ENCODE measurements around the gene UBAP2. TPM values are rescaled to one million over a fixed set of nuclear protein-coding genes. Genes with fewer than 3 reads are reported as not detected.
"Not testable (repeated sequence)": the region's sequence is repeated elsewhere in the genome, so short reads cannot be mapped to it uniquely, and the experiment has no call there.

The UBAP2 gene
- total RNA-seq, 8 experiments from 2014 or later = 12.3 to 40.4 (median 22.1) TPM

DNA sequence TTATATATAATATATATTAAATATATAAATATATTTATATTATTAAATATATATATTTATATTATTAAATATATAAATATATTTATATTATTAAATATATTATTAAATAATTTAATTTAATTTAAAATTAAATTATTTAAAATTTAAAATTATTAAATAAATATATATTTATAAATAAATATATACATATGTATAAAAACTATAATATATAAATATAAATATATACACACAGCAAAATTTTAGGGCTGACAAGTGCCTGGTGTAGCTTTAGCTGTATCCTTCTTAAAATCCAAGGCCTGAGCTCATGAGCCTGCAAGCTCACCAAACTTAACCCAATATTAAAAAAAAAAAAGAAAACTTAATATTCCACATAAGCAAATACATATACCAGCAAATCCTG lies 53.2 kb downstream of the UBAP2 start:
- no peak for ATAC-seq (replicated peaks in 6 of 8)
- H3K4me3 ChIP-seq = no peak overlapping the region
- in situ Hi-C loops (cut with MboI; ENCODE audit: low pct_unique_long_range_greater_than_20kb in 2 of 9, low sequenced_read_pairs in 9 of 9, unreplicated experiment in 9 of 9) = no loop called here
- no peak overlapping the region for H3K27ac ChIP-seq
- H3K4me1 ChIP-seq (replicated peaks in 1 of 2) = no peaks in the 10 kb centered on the region

DNA sequence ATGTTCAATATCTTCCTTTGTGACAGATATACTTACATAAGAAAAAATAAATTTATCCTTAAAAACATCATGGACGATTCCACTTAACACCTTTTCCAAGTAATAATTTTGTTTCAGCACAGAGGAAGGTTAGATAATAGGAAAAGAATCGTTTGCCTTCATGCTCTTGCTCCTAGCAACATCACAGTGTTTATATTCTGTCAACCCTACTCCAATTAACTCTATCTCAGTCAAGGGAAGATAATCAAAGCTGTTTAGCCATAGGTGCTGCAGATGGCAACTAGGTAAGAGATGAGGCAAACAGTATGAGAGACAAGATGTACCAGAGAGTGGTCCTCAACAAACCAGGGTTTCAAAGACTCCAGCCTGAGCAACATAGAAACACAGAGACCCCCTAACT lies 55.6 kb downstream of the UBAP2 start:
- Histone ChIP-seq H3K4me3 (no peak overlapping the region), H3K4me1 (replicated peaks in 1 of 2) (no peaks in the 10 kb centered on the region), H3K27ac (no peak overlapping the region)
- in situ Hi-C loops (cut with MboI; ENCODE audit: low pct_unique_long_range_greater_than_20kb in 2 of 9, low sequenced_read_pairs in 9 of 9, unreplicated experiment in 9 of 9) = no loop called here
- 39 to 92% (median 80%) methylated on average over 1 to 2 of the region's 2 CpGs; no CpG with 5 or more reads in 2 of the 10 experiments for WGBS, 10 experiments
- peak in 1 of 8 experiments; percentile 34 for ATAC-seq (replicated peaks in 6 of 8)

DNA sequence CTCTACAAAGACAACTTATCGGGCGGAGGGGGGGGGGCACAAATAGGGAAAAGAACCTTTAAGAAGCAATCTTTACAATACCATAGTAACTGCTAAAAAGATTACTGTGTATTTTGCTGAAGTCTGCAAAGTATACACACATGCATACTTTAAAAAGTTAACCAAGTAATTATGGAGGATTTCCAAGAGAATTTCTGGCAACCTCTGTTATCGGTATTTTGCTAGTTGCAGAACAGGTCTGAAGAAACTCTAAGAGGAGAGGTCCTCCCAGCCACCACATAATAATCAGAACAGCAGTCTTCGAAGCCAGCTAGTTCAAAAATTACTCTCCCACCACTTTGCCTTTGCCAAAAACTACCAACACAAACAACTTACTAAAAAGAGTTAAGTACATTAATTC lies 56.1 kb downstream of the UBAP2 start:
- WGBS, 10 experiments = 71 to 100% (median 96%) methylated on average over 1 to 4 of the region's 4 CpGs; no CpG with 5 or more reads in 3 of the 10 experiments
- no peak for ATAC-seq (replicated peaks in 6 of 8)
- Histone ChIP-seq H3K27ac (no peak overlapping the region), H3K4me3 (no peak overlapping the region), H3K4me1 (replicated peaks in 1 of 2) (no peaks in the 10 kb centered on the region)
- in situ Hi-C loops (cut with MboI; ENCODE audit: low pct_unique_long_range_greater_than_20kb in 2 of 9, low sequenced_read_pairs in 9 of 9, unreplicated experiment in 9 of 9) = no loop called here

DNA sequence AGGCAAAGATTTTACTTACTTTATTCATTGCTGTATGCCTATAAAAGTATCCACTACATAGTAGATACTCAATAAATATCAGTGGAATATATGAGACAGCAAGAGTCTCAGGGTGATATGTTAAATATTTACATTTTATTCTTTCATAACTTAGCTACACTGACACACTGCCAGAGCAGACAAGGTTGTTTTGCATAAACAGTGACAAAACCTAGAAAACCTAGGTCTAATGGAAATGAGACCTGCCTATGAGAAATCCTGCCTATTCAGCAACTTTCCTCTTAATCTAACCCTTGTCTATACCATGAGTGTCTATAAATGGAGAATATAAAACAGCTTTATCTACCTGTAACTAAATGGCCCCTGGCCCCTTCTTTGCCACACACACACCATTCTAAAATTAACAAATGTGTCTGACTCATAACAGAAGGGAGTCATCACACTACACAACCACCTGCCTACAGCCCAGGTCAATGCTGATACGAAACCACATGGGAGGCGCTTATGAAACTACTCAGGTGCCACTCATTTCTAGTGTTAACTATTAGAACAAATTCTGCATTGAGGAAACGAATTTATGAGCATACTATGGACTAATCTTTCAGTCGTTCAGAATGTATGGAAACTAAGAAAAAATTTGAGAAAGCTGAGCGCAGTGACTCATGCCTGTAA lies 60.3 kb downstream of the UBAP2 start:
- Histone ChIP-seq H3K4me3 (no peak overlapping the region), H3K4me1 (replicated peaks in 1 of 2) (no peaks in the 10 kb centered on the region), H3K27ac (no peak overlapping the region)
- 60 to 100% (median 83%) methylated on average over 1 to 5 of the region's 5 CpGs; no CpG with 5 or more reads in 1 of the 10 experiments for WGBS, 10 experiments
- in situ Hi-C loops (cut with MboI; ENCODE audit: low pct_unique_long_range_greater_than_20kb in 2 of 9, low sequenced_read_pairs in 9 of 9, unreplicated experiment in 9 of 9) = no loop called here
- ATAC-seq (replicated peaks in 6 of 8) = peak in 3 of 8 experiments; percentile 37 to 79 (median 70)

DNA sequence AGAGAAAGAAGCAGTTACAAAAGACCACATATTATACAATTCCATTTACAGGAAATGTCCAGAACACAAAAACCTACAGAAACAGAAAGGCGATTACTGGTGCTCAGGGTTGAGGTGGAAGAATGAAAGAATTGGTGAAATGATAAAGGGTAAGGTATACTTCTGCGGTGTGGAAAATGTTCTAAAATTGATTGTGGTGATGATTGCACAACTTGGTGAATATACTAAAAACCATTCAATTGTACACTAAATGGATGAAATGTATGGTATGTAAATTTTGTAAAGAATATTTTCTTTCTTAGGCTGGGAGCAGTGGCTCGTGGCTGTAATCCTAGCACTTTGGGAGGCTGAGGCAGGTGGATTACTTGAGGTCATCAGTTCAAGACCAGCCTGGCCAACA lies 72.3 kb downstream of the UBAP2 start:
- no peak overlapping the region for H3K27ac ChIP-seq
- 87 to 100% (median 100%) methylated on average over 1 to 3 of the region's 3 CpGs for WGBS, 10 experiments
- in situ Hi-C loops (cut with MboI; ENCODE audit: low pct_unique_long_range_greater_than_20kb in 2 of 9, low sequenced_read_pairs in 9 of 9, unreplicated experiment in 9 of 9) = no loop called here
- H3K4me1 ChIP-seq (replicated peaks in 1 of 2) = no peaks in the 10 kb centered on the region
- H3K4me3 ChIP-seq = no peak overlapping the region
- no peak for ATAC-seq (replicated peaks in 6 of 8)

DNA sequence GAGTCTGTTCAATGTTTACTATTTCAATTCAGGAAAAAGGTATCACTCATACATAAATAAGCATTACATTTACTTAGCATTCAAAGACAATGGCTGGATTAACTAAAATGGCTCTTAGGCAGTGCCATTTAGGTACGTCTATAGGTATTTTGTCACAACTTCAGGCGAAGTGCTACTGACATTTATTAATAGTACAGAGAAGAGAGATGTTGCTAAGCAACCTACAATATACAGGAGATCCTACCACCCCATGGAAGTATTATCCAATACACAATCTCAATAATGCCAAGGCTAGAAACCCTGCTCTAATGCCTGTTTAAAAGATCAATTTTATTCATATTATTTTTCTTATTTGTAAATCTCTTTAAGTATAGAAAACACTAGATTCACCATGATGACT lies 76.0 kb downstream of the UBAP2 start:
- Histone ChIP-seq H3K27ac (no peak overlapping the region), H3K4me3 (no peak overlapping the region), H3K4me1 (replicated peaks in 1 of 2) (no peaks in the 10 kb centered on the region)
- WGBS, 10 experiments = 77 to 100% (median 90%) methylated on average over 1 to 2 of the region's 2 CpGs; no CpG with 5 or more reads in 3 of the 10 experiments
- ATAC-seq (replicated peaks in 6 of 8) = no peak
- in situ Hi-C loops (cut with MboI; ENCODE audit: low pct_unique_long_range_greater_than_20kb in 2 of 9, low sequenced_read_pairs in 9 of 9, unreplicated experiment in 9 of 9) = no loop called here

DNA sequence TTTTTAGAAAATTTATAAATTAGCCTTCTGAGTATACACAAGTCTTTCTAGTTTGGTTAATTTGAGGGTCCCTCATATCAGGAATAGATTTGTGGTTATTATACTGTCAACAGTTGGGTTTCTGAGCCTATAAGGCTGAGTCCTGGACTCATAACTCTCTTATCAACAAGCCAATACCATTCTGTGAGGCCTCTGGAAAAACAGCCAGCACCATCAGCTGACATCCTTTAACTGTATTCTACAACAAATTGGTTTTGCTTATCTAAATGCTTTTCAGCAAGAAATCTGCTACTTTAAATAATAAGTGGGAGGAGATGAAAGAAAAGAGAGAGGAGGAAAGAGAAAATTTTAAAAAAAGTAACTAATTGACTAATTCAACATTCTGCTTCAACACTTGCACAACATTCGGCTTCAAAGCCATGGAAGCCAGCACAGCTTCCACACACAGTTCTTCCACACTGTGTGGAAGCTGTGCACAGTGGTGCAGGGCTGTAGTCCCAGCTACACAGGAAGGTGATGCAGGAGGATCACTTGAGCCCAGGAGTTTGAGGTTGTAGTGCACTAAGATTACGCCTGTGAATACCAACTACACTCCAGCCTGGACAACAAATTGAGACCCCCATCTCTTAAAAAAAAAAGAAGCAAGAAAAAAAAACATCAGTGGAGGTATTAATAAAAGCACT lies 84.5 kb downstream of the UBAP2 start:
- 83 to 100% (median 100%) methylated on average over 1 to 2 of the region's 2 CpGs; no CpG with 5 or more reads in 1 of the 10 experiments for WGBS, 10 experiments

DNA sequence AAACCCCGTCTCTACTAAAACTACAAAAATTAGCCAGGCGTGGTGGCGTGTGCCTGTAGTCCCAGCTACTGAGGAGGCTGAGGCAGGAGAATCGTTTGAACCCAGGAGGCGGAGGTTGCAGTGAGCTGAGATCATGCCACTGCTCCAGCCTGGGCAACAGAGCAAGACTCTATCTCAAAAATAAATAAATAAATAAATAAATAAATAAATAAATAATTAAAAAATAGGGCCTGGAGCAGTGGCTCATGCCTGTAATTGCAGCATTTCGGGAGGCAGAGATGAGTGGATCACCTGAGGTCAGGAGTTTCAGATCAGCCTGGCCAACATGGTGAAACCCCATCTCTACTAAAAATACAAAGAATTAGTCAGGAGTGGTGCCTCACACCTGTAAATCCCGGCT lies 86.2 kb downstream of the UBAP2 start:
- 79 to 100% (median 97%) methylated on average over 1 to 5 of the region's 7 CpGs; no CpG with 5 or more reads in 3 of the 10 experiments for WGBS, 10 experiments
- ATAC-seq (replicated peaks in 6 of 8); H3K27ac ChIP-seq; H3K4me3 ChIP-seq; in situ Hi-C loops (cut with MboI; ENCODE audit: low pct_unique_long_range_greater_than_20kb in 2 of 9, low sequenced_read_pairs in 9 of 9, unreplicated experiment in 9 of 9); H3K4me1 ChIP-seq (replicated peaks in 1 of 2): not testable (repeated sequence)

More for the DNA sequence above, 84.5 kb downstream of the UBAP2 start:
- ATAC-seq (replicated peaks in 6 of 8) = no peak
- Histone ChIP-seq H3K4me1 (replicated peaks in 1 of 2) (no peaks in the 10 kb centered on the region), H3K27ac (no peak overlapping the region), H3K4me3 (no peak overlapping the region)
- in situ Hi-C loops (cut with MboI; ENCODE audit: low pct_unique_long_range_greater_than_20kb in 2 of 9, low sequenced_read_pairs in 9 of 9, unreplicated experiment in 9 of 9) = no loop called here

DNA sequence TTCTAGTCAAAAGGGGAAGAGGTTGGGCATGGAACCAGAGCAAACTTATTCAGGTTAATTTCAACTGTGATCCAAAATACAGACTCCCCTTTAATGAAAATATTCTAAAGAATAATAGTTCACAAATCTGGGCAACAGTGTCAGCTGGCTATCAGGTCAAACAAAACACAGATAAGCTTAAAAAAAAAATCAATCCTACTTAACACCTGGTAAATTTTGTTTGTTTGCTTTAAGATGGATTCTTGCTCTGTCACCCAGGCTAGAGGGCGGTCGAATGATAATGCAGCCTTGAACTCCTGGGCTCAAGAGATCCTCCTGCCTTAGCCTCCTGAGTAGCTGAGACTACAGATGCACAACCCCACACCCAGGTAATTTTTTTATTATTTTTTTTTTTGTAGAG lies 89.0 kb downstream of the UBAP2 start:
- no peak overlapping the region for H3K4me3 ChIP-seq
- no peak for ATAC-seq (replicated peaks in 6 of 8)
- no peaks in the 10 kb centered on the region for H3K4me1 ChIP-seq (replicated peaks in 1 of 2)
- H3K27ac ChIP-seq = no peak overlapping the region
- in situ Hi-C loops (cut with MboI; ENCODE audit: low pct_unique_long_range_greater_than_20kb in 2 of 9, low sequenced_read_pairs in 9 of 9, unreplicated experiment in 9 of 9) = no loop called here
- WGBS, 10 experiments = 86 to 100% (median 100%) methylated on average over 1 to 2 of the region's 2 CpGs; no CpG with 5 or more reads in 4 of the 10 experiments

DNA sequence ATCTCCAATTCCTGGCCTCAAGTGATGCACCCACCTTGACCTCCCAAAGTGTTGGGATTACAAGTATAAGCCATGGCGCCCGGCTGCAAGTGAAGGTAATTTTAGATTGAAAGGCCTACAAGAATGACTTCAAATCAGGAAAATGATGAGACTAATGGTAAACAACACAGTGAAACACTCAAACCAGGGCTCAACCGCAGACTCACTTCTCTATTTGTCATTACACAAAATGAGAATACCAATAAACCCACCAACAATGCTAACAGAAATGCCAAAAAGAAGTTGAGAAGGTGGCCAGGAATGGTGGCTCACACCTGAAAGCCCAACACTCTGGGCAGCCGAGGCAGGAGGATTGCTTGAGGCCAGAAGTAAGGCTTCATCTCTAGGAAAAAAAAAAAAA lies 92.1 kb downstream of the UBAP2 start:
- H3K27ac ChIP-seq = no peak overlapping the region
- no peaks in the 10 kb centered on the region for H3K4me1 ChIP-seq (replicated peaks in 1 of 2)
- in situ Hi-C loops (cut with MboI; ENCODE audit: low pct_unique_long_range_greater_than_20kb in 2 of 9, low sequenced_read_pairs in 9 of 9, unreplicated experiment in 9 of 9) = no loop called here
- no peak overlapping the region for H3K4me3 ChIP-seq
- no peak for ATAC-seq (replicated peaks in 6 of 8)
- WGBS, 10 experiments = 86 to 100% (median 100%) methylated on average over 1 to 4 of the region's 4 CpGs; no CpG with 5 or more reads in 4 of the 10 experiments

DNA sequence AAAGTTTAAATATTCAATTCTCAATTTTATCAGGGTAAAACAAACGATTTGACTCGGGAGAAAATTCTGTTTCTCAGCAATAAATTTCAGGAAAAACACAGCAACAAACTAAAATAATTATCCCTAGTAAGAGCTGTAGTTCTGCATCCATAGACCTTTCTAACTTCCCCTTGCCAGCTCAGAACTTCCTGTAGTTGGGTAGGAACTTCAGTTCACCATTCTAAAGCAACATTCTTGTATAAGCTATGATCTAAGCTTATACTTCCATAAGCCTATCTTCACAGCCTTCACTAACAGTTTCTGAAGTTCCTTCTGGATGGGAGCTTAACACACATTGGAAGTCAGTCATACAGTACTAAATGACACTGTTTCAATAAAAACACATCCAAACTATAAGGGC lies 96.6 kb downstream of the UBAP2 start:
- Histone ChIP-seq H3K4me3 (no peak overlapping the region), H3K4me1 (replicated peaks in 1 of 2) (no peaks in the 10 kb centered on the region), H3K27ac (no peak overlapping the region)
- WGBS, 10 experiments = 86 to 100% (median 100%) methylated on average over 2 of the region's 2 CpGs; no CpG with 5 or more reads in 3 of the 10 experiments
- in situ Hi-C loops (cut with MboI; ENCODE audit: low pct_unique_long_range_greater_than_20kb in 2 of 9, low sequenced_read_pairs in 9 of 9, unreplicated experiment in 9 of 9) = no loop called here
- ATAC-seq (replicated peaks in 6 of 8) = no peak

DNA sequence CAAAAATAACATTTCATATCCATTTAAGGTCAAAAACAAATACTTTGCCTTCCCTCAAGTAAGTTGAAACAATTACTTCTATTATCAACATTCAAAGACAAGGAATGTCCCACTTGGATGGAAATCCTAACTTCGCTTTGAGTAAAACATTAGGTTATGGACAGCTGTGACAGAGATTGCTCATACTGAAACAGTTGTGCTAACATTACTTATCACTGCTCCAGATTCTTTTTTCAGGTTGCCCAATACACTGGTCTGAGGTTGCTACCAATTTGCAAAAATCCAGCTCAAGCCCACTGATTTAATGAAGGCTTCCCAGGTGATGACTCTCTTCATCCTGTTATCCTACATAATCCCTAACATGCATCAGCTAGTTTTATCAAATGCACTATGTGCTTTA lies 98.3 kb downstream of the UBAP2 start:
- whole genome bisulfite sequencing, 10 experiments = 80 to 100% (median 100%) methylated on average over 1 of the region's 1 CpG; no CpG with 5 or more reads in 5 of the 10 experiments
- no peak overlapping the region for H3K27ac ChIP-seq
- no peak overlapping the region for H3K4me3 ChIP-seq
- no peaks in the 10 kb centered on the region for H3K4me1 ChIP-seq (replicated peaks in 1 of 2)
- in situ Hi-C loops (cut with MboI; ENCODE audit: low pct_unique_long_range_greater_than_20kb in 2 of 9, low sequenced_read_pairs in 9 of 9, unreplicated experiment in 9 of 9) = no loop called here
- no peak for ATAC-seq (replicated peaks in 6 of 8)

DNA sequence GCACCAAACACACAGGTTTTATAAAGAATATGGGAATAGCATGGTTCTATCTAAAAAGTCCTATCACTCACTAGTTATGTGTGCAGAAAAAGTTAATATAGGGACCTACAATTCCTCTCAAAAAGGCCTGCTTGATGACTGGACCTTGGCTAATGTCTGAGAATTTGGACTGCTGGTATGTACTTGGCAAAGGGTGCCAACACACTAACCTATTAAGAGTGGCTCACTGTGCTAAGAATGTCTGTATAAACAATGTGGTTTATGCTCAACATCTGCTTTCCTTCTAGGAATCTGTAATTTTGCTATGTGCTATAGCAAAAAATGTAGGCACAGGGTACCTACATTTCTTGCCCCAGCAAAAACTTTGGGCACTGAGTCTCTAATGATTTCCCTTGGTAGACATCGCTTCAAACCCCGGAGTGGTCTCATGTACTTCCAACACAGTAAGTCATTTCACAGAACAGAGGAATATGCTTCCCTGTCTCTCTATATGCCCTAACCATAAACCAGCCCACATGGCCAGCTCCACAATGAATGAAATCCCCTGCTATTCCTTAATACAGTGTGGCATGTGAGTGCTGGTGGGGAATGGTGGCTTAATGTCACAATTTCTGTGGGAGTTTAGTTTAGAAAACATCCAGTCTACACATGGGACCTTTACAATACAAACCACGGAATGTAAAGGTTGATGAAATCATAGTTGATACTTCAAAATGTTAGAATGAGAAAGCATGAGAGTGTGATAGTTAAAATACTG lies 101.7 kb downstream of the UBAP2 start:
- in situ Hi-C loops (cut with MboI; ENCODE audit: low pct_unique_long_range_greater_than_20kb in 2 of 9, low sequenced_read_pairs in 9 of 9, unreplicated experiment in 9 of 9) = no loop called here
- Histone ChIP-seq H3K27ac (no peak overlapping the region), H3K4me1 (replicated peaks in 1 of 2) (no peaks in the 10 kb centered on the region), H3K4me3 (no peak overlapping the region)
- WGBS, 10 experiments = 90 to 100% (median 97%) methylated on average over 1 to 3 of the region's 3 CpGs; no CpG with 5 or more reads in 4 of the 10 experiments
- no peak for ATAC-seq (replicated peaks in 6 of 8)
